ENCODE measurements around the gene SLC16A12. TPM values are rescaled to one million over a fixed set of nuclear protein-coding genes. Genes with fewer than 3 reads are reported as not detected.
"Not testable (repeated sequence)": the region's sequence is repeated elsewhere in the genome, so short reads cannot be mapped to it uniquely, and the experiment has no call there.

Gene SLC16A12
- polyA plus RNA-seq, 4 donors, result 29.8 to 35.4 (median 33.8) TPM

DNA sequence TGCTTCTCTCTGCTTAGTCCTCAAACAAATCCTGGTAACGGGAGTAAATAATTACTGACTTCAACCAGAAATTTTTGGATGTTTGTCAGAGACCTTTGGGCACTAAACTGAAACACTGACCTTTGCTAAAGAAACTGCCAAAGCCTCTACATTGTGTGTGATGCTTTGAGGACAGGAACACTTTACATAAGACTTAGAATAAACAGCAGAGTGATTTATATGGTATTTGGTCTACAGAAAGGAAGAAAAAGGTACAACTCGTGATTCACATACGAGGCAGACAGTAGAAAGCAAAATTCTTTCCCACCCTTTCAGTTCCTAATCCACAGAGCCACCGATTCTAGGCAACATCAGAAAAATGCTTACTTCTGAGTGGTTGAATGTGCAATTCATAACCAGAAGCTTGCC lies 59.8 kb downstream of the SLC16A12 start:
- no peak for DNase-seq (ENCODE audit: low read depth in 4 of 4, low spot score in 3 of 4)

DNA sequence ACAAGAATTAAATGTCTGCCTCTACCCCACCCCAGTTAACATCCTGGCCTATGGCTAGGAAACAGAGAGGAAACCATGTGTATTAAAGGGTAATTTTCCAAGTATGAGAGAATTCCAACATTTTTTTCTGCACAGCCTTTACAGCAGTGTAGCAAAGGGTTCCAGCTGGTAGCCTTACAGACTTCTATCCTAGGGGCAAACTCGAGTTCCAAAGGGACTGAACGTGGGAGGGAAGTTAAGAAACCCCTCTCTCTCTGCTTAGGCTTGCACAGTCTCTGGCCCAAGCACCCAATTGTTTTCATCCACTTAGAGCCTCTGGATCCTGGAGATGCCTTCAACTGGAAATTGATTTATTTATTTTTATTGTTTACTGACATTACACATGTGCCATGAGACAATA lies 60.3 kb downstream of the SLC16A12 start:
- DNase-seq (ENCODE audit: low read depth in 4 of 4, low spot score in 3 of 4), result no peak

DNA sequence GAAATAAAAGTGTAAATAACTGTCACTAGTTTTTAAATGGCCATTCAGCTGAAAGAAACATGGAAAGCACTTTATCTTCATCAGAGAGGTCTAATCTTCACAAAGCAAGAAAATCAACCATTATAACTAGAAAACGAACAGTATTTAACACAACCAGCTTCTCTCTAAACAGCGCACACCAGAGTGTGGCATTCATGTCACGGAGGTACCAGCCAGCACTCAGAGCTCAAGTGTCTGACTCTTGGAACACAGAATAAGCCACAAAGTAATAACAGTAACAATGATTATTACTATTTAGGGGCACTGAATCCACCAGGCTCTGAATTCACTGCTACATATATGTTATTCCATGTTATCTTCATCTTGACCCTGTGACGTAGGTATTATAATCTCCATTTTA lies 60.9 kb downstream of the SLC16A12 start:
- no peak for DNase-seq (ENCODE audit: low read depth in 4 of 4, low spot score in 3 of 4)

DNA sequence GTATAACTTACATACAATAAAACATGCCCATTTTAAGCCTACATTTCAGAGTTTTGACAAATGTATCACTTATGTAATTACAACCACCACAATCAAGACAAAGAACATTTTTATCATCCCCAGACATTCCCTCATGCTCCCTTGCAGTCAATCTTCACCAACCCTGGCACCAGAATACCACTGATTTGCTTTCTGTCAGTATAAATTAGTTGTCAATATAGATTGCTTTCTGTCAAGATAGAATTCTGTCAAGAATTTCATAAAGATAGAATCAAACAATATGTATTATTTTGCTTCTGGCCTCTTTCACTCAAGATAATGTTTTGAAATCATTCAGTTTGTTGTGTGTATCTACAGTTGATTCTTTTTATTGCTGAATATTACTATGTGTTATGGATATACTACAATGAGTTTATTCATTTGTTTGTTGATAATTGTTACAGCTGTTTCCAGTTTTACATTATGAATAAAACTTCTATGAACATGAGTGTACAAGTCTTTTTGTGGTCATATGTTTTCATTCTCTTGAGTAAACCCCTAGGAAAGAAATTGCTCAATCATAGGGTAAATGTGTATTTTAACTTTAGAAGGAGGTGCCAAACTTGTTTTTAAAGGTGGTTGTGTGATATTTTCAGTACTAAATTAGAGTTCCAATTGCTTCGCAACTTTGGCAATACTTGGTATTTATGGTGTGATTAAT lies 64.1 kb downstream of the SLC16A12 start:
- no peak for DNase-seq (ENCODE audit: low read depth in 4 of 4, low spot score in 3 of 4)

DNA sequence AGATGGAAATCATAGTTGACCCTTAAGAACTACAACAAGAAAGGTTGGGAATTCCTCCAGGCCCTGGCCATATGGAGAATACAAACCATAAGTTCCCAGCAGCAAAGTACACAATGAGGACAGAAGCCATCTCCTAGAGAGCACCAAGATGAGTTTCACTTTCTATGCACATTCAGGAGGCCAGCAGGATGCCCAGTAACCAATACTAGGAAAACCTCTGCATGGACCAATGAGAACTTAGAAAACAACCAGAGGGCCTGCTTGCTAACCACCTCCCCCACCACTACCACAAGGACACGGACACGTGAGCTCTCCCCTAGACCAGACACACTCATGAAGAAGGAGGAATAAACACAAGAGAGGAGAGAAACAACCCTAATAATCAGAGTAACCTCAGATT lies 64.8 kb downstream of the SLC16A12 start:
- no peak for DNase-seq (ENCODE audit: low read depth in 4 of 4, low spot score in 3 of 4)

DNA sequence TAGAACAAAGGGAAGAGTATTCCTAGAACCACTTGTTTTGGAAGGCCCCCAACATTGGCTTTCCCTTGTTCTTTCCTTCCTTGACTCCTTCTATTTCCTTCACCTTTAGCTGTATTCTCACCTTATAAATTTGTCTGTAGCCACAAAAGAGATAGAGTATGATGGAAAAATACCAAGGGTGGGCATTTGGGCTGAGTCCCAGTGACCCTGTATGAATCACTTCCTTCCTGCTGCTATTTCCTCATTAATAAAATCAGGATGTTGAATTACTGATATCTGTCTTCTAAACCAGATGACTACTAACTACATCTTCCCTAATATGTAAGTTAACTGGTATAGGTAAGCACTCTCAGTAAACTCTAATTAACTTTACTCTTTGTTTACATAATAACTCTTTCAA lies 65.9 kb downstream of the SLC16A12 start:
- no peak for DNase-seq (ENCODE audit: low read depth in 4 of 4, low spot score in 3 of 4)

DNA sequence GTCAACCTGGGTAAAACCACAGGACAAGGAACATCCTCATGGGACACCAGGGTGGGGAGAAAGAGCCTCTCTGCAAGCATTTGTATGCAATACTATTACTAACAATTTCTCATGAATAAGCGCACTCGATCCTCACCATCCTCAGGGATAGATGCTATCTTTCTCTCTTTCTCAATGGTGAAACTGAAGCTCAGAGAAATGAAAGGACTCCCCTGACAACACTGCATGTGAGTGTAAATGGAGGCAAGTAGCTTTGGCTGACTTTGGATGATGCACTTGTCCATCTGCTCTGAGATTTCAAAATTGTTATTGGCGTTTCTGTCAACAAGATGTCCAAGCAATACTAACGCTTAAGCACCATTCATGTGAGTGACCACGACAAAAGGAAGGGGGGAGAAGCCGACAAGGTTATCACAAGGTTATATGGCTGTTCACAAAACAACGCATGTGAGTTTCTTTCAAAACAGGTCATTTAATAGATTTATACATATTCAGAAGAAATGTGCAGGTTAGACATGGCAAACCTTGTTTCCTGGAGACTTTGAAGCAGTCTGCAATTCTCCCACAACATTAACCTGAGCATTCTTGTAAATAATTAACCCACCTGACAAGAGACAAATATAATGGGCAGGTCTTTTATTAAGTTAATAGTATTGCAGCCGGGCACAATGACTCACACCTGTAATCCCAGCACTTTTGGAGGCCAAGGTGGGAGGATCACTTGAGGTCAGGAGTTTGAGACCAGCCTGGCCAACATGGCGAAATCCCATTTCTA lies 67.0 kb downstream of the SLC16A12 start:
- no peak for DNase-seq (ENCODE audit: low read depth in 4 of 4, low spot score in 3 of 4)

DNA sequence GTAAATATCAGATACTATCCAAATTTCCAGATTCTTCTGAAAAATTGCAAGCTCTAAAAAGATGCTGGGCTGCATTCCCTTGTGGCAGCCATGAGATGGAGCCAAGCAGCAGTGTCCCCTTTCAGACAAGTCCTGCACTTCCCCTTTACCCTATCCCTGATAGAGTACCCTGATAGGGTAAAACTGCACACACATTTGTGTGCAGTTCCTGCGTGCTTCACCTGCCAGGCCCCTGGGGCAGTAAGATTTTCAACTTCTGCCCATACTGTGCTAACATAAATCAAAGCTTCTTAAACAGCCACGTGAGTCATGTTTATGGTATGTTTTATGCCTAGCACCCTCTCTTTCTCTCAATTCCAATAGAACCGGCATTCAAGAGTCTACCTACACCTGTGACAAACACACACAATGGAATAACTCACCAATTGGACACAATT lies 68.8 kb downstream of the SLC16A12 start:
- DNase-seq (ENCODE audit: low read depth in 4 of 4, low spot score in 3 of 4), result no peak

DNA sequence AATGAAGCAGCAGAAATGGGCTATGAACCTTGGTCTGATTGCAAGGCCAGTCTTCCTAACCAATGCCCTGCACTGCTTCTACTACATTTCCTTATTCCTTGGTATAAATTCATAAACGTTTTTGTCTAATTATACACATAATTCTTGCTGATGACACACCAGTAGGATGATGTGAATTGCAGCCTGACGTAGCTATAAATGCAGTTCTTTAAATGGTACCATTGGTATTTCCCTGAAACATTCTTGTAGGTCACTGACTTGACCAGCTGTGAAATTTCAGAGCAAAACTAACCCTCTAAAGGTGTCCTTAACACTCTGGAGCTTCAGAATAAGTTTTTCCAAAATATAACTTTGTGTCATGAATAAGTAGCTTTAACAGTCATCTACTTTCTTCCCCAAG lies 70.2 kb downstream of the SLC16A12 start:
- no peak for DNase-seq (ENCODE audit: low read depth in 4 of 4, low spot score in 3 of 4)

DNA sequence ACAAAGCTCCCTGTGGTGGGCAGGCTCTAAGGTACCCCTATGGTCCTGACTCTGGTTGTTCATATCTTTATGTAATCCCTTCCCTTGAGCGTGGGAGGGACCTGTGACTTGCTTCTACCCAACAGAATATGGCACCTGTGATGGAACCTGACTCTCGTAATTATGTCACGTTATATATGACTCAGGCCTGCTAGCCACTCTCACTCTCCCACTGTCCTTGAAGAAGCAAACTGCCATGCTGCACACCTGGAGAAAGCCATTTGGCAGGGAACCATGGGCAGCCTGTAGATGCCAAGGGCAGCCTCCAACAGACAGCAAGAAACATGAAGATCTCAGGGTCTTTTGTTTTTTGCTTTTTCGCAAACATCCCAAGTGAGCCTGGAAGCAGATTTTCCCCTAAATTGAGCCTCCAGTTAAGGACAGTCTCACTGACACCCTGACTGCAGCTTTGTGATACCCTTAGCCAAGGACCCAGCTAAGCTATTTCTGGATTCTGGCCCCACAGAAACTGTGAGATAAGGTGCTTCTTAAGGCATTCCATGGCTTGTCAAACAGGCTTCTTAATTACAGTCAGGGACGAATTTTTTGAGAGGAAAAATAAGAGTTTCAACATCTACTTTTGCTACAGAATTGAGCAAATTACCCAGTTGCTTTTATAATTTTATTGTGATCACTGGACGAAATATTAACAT lies 71.4 kb downstream of the SLC16A12 start:
- no peak for DNase-seq (ENCODE audit: low read depth in 4 of 4, low spot score in 3 of 4)

DNA sequence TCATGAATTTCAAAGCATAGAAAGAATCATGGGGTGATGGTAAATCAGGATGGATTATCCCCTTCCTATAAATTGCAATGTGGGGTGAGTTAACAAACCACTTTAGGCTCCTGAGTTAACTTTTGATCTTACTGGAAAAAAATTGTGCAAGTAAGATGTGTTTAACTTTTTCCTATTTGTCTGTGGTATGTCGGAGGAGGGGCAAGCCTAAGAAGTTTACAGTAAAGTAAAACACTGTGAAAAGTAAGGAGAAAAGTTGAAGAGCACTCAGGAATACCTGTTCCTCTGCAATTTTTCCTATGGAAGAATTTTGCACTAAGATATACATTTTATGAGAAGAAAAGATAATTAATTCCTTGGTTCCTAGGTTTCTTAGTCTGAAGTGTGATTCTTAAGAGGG lies 76.6 kb downstream of the SLC16A12 start:
- DNase-seq (ENCODE audit: low read depth in 4 of 4, low spot score in 3 of 4), result no peak

DNA sequence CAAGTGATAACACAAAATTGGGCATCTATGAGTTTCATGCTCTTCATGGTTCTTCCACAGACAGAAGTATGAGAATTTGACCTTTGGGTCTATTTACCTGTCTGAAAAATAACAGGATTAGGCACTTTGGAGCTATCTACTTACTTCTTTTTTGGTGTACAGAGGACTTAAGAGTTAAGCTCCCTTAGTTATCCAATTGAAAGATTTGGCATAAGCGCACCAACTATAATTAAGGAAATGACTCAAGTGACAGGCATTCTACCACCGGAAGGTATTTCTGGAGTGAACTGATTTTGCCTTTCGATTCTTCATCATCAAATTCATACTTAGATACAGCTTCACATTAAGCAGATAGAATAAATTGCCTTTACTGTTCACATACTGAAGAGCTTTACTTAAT lies 77.1 kb downstream of the SLC16A12 start:
- DNase-seq (ENCODE audit: low read depth in 4 of 4, low spot score in 3 of 4), result no peak

DNA sequence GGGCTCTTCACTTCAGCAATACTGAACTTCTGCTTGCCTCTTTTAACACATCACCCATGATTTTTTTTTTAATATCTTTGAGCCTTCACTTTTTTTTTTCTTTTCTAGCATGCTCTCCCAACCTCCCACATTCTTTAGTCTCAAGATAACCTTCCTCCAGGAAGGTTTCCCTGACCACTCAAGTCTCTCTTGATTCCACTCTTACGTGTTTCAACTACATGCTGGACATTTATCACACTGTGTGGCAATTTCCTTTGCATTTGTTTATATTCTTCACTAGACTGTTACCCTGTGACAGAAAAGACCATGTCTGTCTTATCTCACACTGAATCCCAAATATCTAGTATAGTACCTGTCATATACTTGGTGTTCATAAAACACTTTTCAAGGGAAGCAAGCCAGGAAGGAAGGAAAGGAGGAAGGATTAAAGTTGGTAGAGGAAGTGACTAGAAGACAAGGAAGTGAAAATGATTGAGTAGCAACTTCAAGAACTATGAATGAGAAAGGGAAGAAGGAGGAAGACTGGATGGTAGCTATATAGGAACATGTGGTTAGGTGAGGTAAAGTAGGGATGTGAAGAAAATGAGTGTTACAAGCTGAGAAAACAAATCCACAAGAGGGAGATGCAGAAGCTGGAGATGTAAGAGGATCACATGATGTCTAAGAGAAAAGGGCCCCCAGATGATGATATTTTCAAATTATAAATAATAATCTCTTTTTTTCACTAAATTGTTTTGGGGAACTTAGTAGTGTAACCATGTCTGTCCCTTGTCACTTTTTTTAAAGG lies 80.6 kb downstream of the SLC16A12 start:
- no peak for DNase-seq (ENCODE audit: low read depth in 4 of 4, low spot score in 3 of 4)

DNA sequence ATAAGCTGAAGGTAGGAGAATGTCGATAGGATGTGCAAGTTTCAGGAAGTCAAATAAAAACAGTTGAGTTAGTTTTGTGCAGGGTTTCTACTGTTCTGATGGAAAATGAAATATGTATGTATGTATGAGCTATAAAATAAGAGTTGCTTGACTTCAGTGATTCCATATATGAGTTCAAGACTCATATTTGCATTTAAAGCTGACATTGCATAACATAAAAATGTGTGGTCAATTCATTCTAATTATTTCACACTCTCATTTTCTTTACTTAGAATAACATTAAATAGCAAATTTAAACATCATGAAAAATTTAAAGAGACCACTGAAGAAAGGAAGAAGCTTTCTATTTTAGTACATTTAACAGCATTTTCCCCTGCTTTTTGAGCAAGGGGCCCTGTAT lies 83.2 kb downstream of the SLC16A12 start:
- no peak for DNase-seq (ENCODE audit: low read depth in 4 of 4, low spot score in 3 of 4)

DNA sequence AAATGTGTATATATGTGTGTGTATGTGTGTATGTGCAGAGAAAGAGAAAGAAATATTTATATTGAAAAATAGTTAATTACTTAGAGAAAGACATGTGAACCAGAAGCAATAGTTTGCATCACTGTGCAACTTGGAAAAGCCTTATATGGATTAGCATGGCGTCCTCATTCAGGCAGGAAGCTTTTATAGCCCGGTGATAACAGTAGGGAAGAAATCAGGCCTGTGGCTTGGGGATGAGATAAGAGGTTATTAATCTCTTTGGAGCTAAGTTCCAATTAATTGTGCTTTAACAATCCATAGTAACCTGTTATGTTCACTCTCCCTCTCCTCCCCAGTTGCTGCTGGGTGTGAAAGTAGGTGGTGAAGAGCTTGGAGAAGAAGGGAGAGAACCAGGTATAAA lies 84.5 kb downstream of the SLC16A12 start:
- no peak for DNase-seq (ENCODE audit: low read depth in 4 of 4, low spot score in 3 of 4)

DNA sequence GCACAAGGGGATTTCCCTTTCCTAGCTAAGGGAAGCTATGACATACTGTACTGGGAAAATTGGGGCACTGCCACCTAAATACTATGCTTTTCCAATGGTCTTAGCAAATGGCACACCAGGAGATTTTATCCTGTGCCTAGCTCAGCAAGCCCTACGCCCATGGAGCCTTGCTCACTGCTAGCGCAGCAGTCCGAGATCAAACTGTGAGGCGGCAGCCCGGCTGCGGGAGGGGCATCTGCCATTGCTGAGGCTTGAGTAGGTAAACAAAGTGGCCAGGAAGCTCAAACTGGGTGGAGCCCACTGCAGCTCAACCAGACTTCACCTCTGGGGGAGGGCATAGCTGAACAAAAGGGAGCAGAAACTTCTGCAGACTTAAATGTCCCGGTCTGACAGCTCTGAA lies 90.6 kb downstream of the SLC16A12 start:
- DNase-seq (ENCODE audit: low read depth in 4 of 4, low spot score in 3 of 4), result not testable (repeated sequence)

DNA sequence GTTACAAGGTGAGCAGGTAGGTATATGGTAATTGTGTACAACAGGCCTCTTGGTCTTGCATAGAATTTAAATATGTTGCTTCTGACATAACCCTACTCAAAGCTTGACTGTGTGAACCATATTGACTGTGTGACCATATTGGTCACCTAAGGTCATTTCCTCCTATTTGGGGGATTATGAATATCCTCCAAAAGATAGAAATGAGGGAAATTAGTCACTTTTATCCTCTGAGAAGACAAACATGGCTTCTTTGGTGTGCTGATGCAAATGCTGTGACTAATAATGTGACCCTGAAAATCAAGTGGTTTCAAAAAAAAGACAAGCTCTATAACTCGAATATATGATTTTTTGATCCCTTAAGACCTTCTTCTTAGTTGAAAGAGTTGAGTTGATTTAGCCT lies 93.1 kb downstream of the SLC16A12 start:
- no peak for DNase-seq (ENCODE audit: low read depth in 4 of 4, low spot score in 3 of 4)

DNA sequence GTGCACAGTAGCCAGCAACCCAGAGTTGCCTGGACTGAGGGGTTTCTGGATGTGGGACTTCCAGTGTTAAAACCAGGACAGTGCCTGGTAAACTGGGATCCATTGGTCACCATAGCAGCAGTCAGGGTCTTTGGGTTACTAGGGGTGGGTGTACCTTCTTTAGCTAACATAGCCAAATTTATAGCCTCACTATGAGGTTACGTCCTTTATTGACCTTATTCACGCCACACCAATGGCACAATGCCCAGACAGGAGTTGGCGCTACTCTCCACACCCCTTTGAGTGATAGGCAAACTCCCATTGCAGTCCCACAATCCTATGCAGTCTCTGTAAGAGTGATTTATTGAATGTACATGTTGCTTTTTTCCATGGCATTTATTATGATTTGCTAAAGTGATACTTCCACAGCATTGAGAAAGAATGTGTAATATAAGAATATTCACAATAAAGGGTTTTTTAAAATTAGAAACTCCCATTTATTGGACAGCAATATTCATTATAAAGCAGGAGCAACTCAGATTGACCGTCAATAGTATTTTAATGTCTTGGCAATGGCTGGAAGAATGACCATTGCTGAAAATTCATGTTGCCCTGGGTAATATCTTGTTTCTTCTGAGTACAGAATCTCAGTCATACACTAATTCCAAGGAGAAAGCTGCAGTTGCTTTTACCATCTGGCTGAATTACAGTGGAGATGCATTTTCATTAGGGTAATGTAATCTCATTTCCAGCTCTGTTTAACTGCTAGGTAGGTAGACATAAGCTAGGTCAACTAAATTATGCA lies 95.0 kb downstream of the SLC16A12 start:
- DNase-seq (ENCODE audit: low read depth in 4 of 4, low spot score in 3 of 4), result no peak

DNA sequence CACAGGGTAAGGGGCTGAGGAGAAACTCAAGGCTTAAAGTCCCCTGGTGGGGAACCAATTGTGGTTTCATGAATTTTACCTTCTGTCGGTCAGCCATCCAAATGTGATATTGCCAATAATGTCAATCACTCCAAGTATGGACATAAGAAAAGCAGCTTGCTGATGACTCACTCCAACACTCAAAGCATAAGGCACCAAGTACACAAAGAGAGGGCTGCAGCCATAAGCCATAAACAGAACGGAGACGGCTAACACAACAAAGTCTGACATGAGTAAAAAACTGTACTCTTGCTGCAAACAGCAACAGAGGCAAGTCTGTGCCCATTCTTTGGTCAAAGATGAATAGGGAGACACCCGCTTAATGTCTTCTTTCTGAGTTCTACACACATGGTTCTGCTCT lies 96.9 kb downstream of the SLC16A12 start:
- no peak for DNase-seq (ENCODE audit: low read depth in 4 of 4, low spot score in 3 of 4)

DNA sequence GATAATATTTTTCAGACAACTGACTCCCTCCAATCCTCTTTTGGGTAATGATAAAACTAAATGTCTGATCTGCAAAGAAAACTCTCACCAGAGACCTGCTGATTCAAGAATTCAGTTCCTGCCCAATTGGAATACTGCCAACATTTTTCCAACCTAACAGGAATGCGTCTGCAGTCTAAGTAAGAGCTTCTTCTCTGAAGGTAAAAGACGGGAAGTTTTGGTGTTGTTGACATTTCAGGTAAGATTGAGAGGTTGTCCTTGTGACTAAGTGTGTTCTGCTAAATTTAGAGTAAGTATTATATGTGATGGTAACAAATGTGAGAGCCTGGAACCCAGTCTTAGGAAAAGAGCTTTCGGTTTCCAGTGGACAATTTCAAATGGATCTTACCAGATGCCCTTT lies 103.4 kb downstream of the SLC16A12 start:
- peak in 3 of 4 donors; percentile 35 to 53 (median 39) for DNase-seq (ENCODE audit: low read depth in 4 of 4, low spot score in 3 of 4)

Measured in right renal pelvis (tissue), 4 donors.